Measurements from ENCODE around the gene GADD45G. TPM values are rescaled to one million over a fixed set of nuclear protein-coding genes. Genes with fewer than 3 reads are reported as not detected.

GADD45G gene
- total and polyA plus RNA-seq, 2 of the 4 experiments (the other 2 are of a cell fraction) = 0.15 TPM; not detected in 1

GRCh38 chr9:89641980-89642379 is 37.2 kb downstream of the GADD45G start:
- Histone ChIP-seq H3K27ac (ENCODE audit: insufficient read depth, low read length) (no peak overlapping the region), H3K4me1 (ENCODE audit: control insufficient read depth, insufficient read depth, low read length) (no peaks in the 10 kb centered on the region), H4K20me1 (ENCODE audit: insufficient read depth, low read length) (no peaks in the 10 kb centered on the region), H2BK15ac (ENCODE audit: low read depth, low read length) (no peak overlapping the region), H4K91ac (ENCODE audit: insufficient read depth, low read depth, low read length) (no peak overlapping the region), H2AFZ (replicated peaks; ENCODE audit: low read length, poor library complexity) (no peak overlapping the region), H3K36me3 (ENCODE audit: control insufficient read depth, insufficient read depth, low read length) (no peaks in the 10 kb centered on the region), H4K5ac (ENCODE audit: low read depth, low read length) (no peak overlapping the region), H2AK9ac (replicated peaks; ENCODE audit: low read depth, low read length, poor library complexity) (no peak overlapping the region), H3K79me1 (ENCODE audit: low read depth in 1 of 2, low read length in 2 of 2) (no peaks in the 10 kb centered on the region), H3K23ac (ENCODE audit: low read depth, low read length) (no peak overlapping the region), H3K4me3 (ENCODE audit: insufficient read depth, low read depth, low read length) (no peak overlapping the region), H3K56ac (ENCODE audit: extremely low read depth, insufficient read depth, low read length) (no peak overlapping the region), H4K8ac (ENCODE audit: low read depth in 2 of 2, low read length in 2 of 2) (no peak overlapping the region), H3K18ac (ENCODE audit: low read depth, low read length) (no peak overlapping the region), H3K4me2 (ENCODE audit: low read depth, low read length) (no peak overlapping the region), H3K9me1 (ENCODE audit: insufficient read depth, low read length) (no peaks in the 10 kb centered on the region), H2BK120ac (ENCODE audit: low read depth, low read length) (no peak overlapping the region), H3K14ac (replicated peaks; ENCODE audit: low read depth, low read length) (no peak overlapping the region), H2BK5ac (ENCODE audit: low read depth, low read length, poor library complexity, severe bottlenecking) (no peak overlapping the region), H3K27me3 (ENCODE audit: control insufficient read depth, insufficient read depth, low read length) (peaks cover 5% of the 10 kb centered on the region), H3K9me3 (ENCODE audit: control insufficient read depth, insufficient read depth, low read length) (no peaks in the 10 kb centered on the region), H2BK20ac (ENCODE audit: low read depth, low read length) (no peak overlapping the region), H2AK5ac (ENCODE audit: low read depth, low read length) (no peak overlapping the region), H3K9ac (ENCODE audit: low read depth, low read length) (no peak overlapping the region), H3K4ac (ENCODE audit: low read depth, low read length) (no peak overlapping the region)
- ChIA-PET CTCF (no interaction called here), POLR2A (ENCODE audit: unreplicated experiment) (no interaction called here)
- DNase-seq (no peak), ATAC-seq (ENCODE audit: low read depth) (no peak)
- TF ChIP-seq MAZ (IDR thresholded peaks at IDR 0.05; ENCODE audit: borderline replicate concordance, low read depth, low read length) = no peak
- no peak for TF ChIP-seq POLR2A (IDR thresholded peaks at IDR 0.05; ENCODE audit: low read depth, low read length)
- no peak for TF ChIP-seq BHLHE40 (IDR thresholded peaks at IDR 0.05; ENCODE audit: low read depth, low read length)
- TF ChIP-seq CHD1 (IDR thresholded peaks at IDR 0.05; ENCODE audit: low read depth, low read length) = no peak
- in situ Hi-C loops (cut with MboI; ENCODE audit: low sequenced_read_pairs) (no loop called here), dilution Hi-C loops (cut with HindIII; ENCODE audit: low sequenced_read_pairs, unreplicated experiment) (no loop called here), intact Hi-C loops (cut with micrococcal nuclease) (no loop called here)
- BruUV-seq (replicated peaks) = no TSS peak
- WGBS, 2 experiments (ENCODE audit: extremely low coverage in 2 of 2, insufficient read length in 1 of 2) = no CpG with 5 or more reads among the region's 4 CpGs
